SH-SY5Y (cell line): Measurements from ENCODE around the gene SLIT1.

Experiments used
- GATA2 ChIP-seq: IDR thresholded peaks from 2 replicates; pipeline ENCODE4 v1.6.1; 2011; ENCODE audit warnings: mild to moderate bottlenecking, low read depth, low read length
- GATA3 ChIP-seq: IDR thresholded peaks from 2 replicates; pipeline ENCODE4 v1.6.1; 2011; ENCODE audit warnings: low read depth, mild to moderate bottlenecking, low read length, moderate library complexity

- TF ChIP-seq GATA2 (no peak), GATA3 (no peak)
Observed at GRCh38 chr10:97032624-97033023, 153.1 kb downstream of the SLIT1 start.
